ENCODE data around the gene SLC25A17.

- TF ChIP-seq CTCF (conservative IDR thresholded peaks at IDR 0.05), result no peak
- no peak for TF ChIP-seq EZH2 (IDR thresholded peaks at IDR 0.05; ENCODE audit: low read depth)
Observed at GRCh38 chr22:40838486-40838885, 19.3 kb upstream of the SLC25A17 start.
